HepG2 (cell line): ENCODE measurements around the gene CHPF. TPM values are rescaled to one million over a fixed set of nuclear protein-coding genes. Genes with fewer than 3 reads are reported as not detected.

Experiments used
- ASH2L ChIP-seq: fragments of 300-600, 200-600 bp; sonication (generic); IDR thresholded peaks from 2 replicates; pipeline ENCODE4 v1.7.0; 2017; ENCODE audit warnings: low read depth, mild to moderate bottlenecking, moderate library complexity, mixed read lengths, low read length; ENCODE audit not compliant: insufficient read length
- ATF7-NPFF ChIP-seq: sonication (generic); formaldehyde crosslinking; IDR thresholded peaks from 2 replicates; pipeline ENCODE4 v1.8.1; 2023; ENCODE audit warnings: mild to moderate bottlenecking, low read depth, missing genetic modification reagents, moderate library complexity
- ETV5 ChIP-seq: IDR thresholded peaks from 2 replicates; pipeline ENCODE4 v1.6.1; 2018; ENCODE audit warnings: missing biosample characterization, missing genetic modification reagents, inconsistent platforms, borderline replicate concordance
- FOXO1 ChIP-seq: sonication (generic); formaldehyde crosslinking; IDR thresholded peaks from 2 replicates; pipeline ENCODE4 v1.4.0; 2020; ENCODE audit warnings: missing genetic modification reagents
- NR0B2 ChIP-seq: sonication (generic); formaldehyde crosslinking; IDR thresholded peaks from 2 replicates; pipeline ENCODE4 v1.4.0; 2020; ENCODE audit warnings: mild to moderate bottlenecking, missing genetic modification reagents
- POLR2G ChIP-seq: fragments of 200-400 bp; formaldehyde crosslinking; IDR thresholded peaks from 2 replicates; pipeline ENCODE4 v1.6.1; 2018; ENCODE audit warnings: mild to moderate bottlenecking, low read depth, low read length, moderate library complexity
- RORA ChIP-seq: sonication (generic); formaldehyde crosslinking; IDR thresholded peaks from 2 replicates; pipeline ENCODE4 v1.5.0; 2020; ENCODE audit warnings: mild to moderate bottlenecking, missing genetic modification reagents, moderate library complexity
- SIX1 ChIP-seq: sonication (generic); formaldehyde crosslinking; IDR thresholded peaks from 2 replicates; pipeline ENCODE4 v1.4.0; 2020; ENCODE audit warnings: missing genetic modification reagents, borderline replicate concordance
- TMF1 ChIP-seq: sonication (generic); formaldehyde crosslinking; IDR thresholded peaks from 2 replicates; pipeline ENCODE4 v1.8.1; 2022; ENCODE audit warnings: low read depth, missing genetic modification reagents
- ZBTB2 ChIP-seq: sonication (generic); formaldehyde crosslinking; IDR thresholded peaks from 2 replicates; pipeline ENCODE4 v1.8.0; 2022; ENCODE audit warnings: low read depth, missing genetic modification reagents
- ZBTB49 ChIP-seq: sonication (generic); formaldehyde crosslinking; IDR thresholded peaks from 2 replicates; pipeline ENCODE4 v1.4.0; 2020; ENCODE audit warnings: missing genetic modification reagents, borderline replicate concordance
- ZBTB8A ChIP-seq: sonication (generic); formaldehyde crosslinking; IDR thresholded peaks from 2 replicates; pipeline ENCODE4 v1.4.0; 2020; ENCODE audit warnings: mild to moderate bottlenecking, low read depth, missing genetic modification reagents, borderline replicate concordance
- ZNF275 ChIP-seq: sonication (generic); formaldehyde crosslinking; IDR thresholded peaks from 2 replicates; pipeline ENCODE4 v1.8.0; 2022; ENCODE audit warnings: missing genetic modification reagents, mild to moderate bottlenecking, inconsistent platforms, borderline replicate concordance
- ZNF407 ChIP-seq: sonication (generic); formaldehyde crosslinking; IDR thresholded peaks from one replicate; pipeline ENCODE4 v1.5.1; 2020; ENCODE audit warnings: mild to moderate bottlenecking, missing genetic modification reagents; ENCODE audit errors: not compliant biosample characterization
- polyA plus RNA-seq, 8 experiments: library from polyadenylated mRNA; depleted of rRNA in 3 of 8; stranded (reverse) in 7 of 8; unstranded in 1 of 8; fragments of >200 nt; fragmentation: Illumina TruSeq in 4 of 8; extraction: Trizol in 4 of 8; gene quantifications; 2 replicates each; pipeline versions ENCODE4 v1.2.1 to v1.2.3, GENCODE V29; 2011 to 2016; ENCODE audit warnings: low read depth in 4 of 8, missing spikeins in 1 of 8, mixed read lengths in 1 of 8; ENCODE audit not compliant: insufficient read depth in 1 of 8
- total RNA-seq, 5 experiments: library from RNA; depleted of rRNA; stranded (reverse); fragments of >200 nt; fragmentation: Illumina TruSeq; extraction: Trizol; gene quantifications; 2 replicates each; pipeline ENCODE4 v1.2.3, GENCODE V29; 2016; ENCODE audit warnings: low read depth in 1 of 5

The CHPF gene
- total and polyA plus RNA-seq, 2 of the 13 experiments (the other 11 are each of a cell fraction or from before 2014, with no cell fraction given) = 79.6 to 111 TPM

- peak; percentile 49; the same call in 1 of the 2 replicates for TF ChIP-seq ATF7-NPFF (CRISPR knock-in tag)
- TF ChIP-seq ZBTB49 (CRISPR knock-in tag) = no peak
- TF ChIP-seq SIX1 (CRISPR knock-in tag) = no peak
- no peak for TF ChIP-seq RORA (CRISPR knock-in tag)
- peak; percentile 78 for TF ChIP-seq ASH2L
- no peak for TF ChIP-seq ZBTB8A (CRISPR knock-in tag)
- TF ChIP-seq NR0B2 (CRISPR knock-in tag) = peak; percentile 44; the same call in 1 of the 2 replicates
- TF ChIP-seq ZNF407 (CRISPR knock-in tag) = peak; percentile 53
- TF ChIP-seq POLR2G = peak; percentile 14; the same call in 1 of the 2 replicates
- TF ChIP-seq FOXO1 (CRISPR knock-in tag) = no peak
- no peak for TF ChIP-seq ZNF275 (CRISPR knock-in tag)
- no peak; the same call in 1 of the 2 replicates for TF ChIP-seq TMF1
- TF ChIP-seq ZBTB2 = no peak
- peak; percentile 76 for TF ChIP-seq ETV5 (CRISPR knock-in tag)
Measured at GRCh38 chr2:219542931-219543595, 546 bp downstream of the CHPF start (continued).
